ENCODE data around the gene KDM6B.
"Not testable (repeated sequence)": the region's sequence is repeated elsewhere in the genome, so short reads cannot be mapped to it uniquely, and the experiment has no call there.

KDM6B gene, protein sequence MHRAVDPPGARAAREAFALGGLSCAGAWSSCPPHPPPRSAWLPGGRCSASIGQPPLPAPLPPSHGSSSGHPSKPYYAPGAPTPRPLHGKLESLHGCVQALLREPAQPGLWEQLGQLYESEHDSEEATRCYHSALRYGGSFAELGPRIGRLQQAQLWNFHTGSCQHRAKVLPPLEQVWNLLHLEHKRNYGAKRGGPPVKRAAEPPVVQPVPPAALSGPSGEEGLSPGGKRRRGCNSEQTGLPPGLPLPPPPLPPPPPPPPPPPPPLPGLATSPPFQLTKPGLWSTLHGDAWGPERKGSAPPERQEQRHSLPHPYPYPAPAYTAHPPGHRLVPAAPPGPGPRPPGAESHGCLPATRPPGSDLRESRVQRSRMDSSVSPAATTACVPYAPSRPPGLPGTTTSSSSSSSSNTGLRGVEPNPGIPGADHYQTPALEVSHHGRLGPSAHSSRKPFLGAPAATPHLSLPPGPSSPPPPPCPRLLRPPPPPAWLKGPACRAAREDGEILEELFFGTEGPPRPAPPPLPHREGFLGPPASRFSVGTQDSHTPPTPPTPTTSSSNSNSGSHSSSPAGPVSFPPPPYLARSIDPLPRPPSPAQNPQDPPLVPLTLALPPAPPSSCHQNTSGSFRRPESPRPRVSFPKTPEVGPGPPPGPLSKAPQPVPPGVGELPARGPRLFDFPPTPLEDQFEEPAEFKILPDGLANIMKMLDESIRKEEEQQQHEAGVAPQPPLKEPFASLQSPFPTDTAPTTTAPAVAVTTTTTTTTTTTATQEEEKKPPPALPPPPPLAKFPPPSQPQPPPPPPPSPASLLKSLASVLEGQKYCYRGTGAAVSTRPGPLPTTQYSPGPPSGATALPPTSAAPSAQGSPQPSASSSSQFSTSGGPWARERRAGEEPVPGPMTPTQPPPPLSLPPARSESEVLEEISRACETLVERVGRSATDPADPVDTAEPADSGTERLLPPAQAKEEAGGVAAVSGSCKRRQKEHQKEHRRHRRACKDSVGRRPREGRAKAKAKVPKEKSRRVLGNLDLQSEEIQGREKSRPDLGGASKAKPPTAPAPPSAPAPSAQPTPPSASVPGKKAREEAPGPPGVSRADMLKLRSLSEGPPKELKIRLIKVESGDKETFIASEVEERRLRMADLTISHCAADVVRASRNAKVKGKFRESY (N-terminal part only)

DNA sequence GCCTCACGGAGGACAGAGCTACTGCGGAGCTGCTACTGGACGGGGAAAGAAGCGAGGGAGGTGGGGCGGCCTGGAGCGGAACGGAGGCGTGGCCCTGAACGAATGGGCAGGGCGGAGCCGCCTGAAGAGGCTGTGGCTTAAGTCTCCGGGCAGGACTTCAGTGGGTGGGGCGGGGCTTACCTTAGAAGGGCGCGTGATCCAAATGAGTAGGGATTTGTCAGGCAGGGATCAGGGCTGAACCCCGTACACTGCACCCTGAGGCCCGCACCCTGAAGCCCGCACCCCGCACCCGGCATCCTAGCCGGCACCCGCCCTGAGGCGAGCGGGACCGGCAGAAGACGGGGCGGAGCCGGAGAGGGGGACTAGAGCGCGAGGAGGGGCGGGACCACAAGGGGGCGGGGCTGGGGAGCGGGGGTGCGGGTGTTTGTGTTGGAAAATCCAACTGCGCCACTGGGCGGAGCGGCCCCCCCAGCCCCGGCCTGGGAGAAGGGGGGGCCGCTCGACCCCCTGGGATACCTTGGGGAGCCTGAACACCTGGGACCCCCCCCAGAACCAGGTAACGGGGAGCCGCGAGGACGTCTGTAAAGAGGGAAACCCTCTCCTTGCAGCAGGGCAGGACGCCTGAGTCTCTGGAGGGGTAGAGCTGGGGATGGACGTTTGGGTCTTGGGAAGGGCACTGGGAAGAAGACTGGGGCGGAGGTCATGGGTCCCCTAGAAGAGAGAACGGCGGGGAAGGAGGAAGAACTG, at the start of gene KDM6B:
Gene KDM6B (plus strand): TSS at position 423 of the 747 bp plus-strand sequence. CDS start 11,338 bp downstream, outside the sequence.
- in situ Hi-C loops (cut with HindIII; ENCODE audit: low pct_ligation_motif_present, low pct_unique_long_range_greater_than_20kb, low sequenced_read_pairs) = no loop called here
- peak; percentile 93 for DNase-seq

DNA sequence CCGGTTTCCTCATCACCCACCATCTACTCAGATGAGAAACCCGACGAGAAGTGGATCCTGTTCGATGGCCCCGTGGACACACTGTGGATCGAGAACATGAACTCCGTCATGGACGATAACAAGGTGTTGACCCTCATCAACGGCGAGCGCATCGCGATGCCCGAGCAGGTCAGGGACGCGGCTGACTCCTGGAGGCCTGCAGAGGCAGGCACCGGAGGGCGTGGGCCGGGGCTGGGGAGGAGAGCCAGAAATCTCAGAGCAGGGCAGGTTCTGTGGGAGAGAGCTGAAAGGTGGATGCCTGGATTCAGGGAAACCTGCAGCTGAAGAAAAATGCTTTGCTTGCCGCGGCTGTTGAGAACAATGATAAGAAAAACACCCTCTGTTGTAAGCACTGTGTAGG, 47.2 kb upstream of the KDM6B start:
- in situ Hi-C loops (cut with HindIII; ENCODE audit: low pct_ligation_motif_present, low pct_unique_long_range_greater_than_20kb, low sequenced_read_pairs) = no loop called here
- DNase-seq = no peak

- in situ Hi-C loops (cut with HindIII; ENCODE audit: low pct_ligation_motif_present, low pct_unique_long_range_greater_than_20kb, low sequenced_read_pairs) = no loop called here
- DNase-seq = no peak
These were observed 44.9 kb upstream of the KDM6B start for GRCh38 chr17:7789131-7789530.

DNA sequence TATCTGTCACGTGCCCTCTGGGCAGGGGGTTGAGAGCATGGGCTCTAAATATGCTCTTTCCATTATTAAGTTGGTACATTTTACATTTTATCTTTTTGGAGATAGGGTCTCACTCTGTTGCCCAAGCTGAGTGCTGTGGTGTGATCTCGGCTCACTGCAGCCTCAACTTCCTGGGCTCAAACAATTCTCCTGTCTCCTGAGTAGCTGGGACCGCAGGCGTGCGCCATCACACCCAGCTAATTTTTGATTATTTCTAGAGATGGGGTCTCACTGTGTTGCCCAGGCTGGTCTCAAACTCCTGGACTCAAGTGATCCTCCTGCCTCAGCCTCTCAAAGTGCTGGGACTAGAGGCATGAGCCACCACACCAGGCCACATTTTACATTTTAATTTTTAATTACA, 43.9 kb upstream of the KDM6B start:
- in situ Hi-C loops (cut with HindIII; ENCODE audit: low pct_ligation_motif_present, low pct_unique_long_range_greater_than_20kb, low sequenced_read_pairs) = no loop called here
- DNase-seq = no peak

GRCh38 chr17:7792611-7793010, 41.4 kb upstream of the KDM6B start:
- in situ Hi-C loops (cut with HindIII; ENCODE audit: low pct_ligation_motif_present, low pct_unique_long_range_greater_than_20kb, low sequenced_read_pairs) = no loop called here
- no peak for DNase-seq

GRCh38 chr17:7794075-7794663, 39.8 kb upstream of the KDM6B start:
- no peak for DNase-seq
- in situ Hi-C loops (cut with HindIII; ENCODE audit: low pct_ligation_motif_present, low pct_unique_long_range_greater_than_20kb, low sequenced_read_pairs) = no loop called here

GRCh38 chr17:7797976-7798375, 36.0 kb upstream of the KDM6B start:
- in situ Hi-C loops (cut with HindIII; ENCODE audit: low pct_ligation_motif_present, low pct_unique_long_range_greater_than_20kb, low sequenced_read_pairs) = no loop called here
- DNase-seq = no peak

- in situ Hi-C loops (cut with HindIII; ENCODE audit: low pct_ligation_motif_present, low pct_unique_long_range_greater_than_20kb, low sequenced_read_pairs) = no loop called here
- no peak for DNase-seq
These were observed 35.2 kb upstream of the KDM6B start for GRCh38 chr17:7798839-7799238.

DNA sequence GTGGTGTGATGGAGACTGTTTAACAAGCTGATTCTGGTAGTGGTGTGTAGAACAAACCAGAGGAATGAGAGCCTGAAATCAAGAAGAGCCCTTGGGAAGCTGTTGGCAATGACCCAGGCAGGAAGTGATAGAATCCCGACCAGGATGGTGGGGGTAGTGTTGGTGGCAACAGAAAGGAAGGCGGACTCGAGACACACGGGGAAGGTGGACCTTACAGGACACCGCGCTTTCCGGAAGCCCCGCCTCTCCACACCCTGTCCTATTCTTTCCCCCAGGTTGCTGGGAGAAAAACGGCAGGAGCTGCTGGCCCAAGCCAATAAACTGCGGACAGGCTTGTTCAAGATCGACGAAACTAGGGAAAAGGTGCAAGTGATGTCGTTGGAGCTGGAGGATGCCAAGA, 30.0 kb upstream of the KDM6B start:
- in situ Hi-C loops (cut with HindIII; ENCODE audit: low pct_ligation_motif_present, low pct_unique_long_range_greater_than_20kb, low sequenced_read_pairs) = no loop called here
- no peak for DNase-seq

DNA sequence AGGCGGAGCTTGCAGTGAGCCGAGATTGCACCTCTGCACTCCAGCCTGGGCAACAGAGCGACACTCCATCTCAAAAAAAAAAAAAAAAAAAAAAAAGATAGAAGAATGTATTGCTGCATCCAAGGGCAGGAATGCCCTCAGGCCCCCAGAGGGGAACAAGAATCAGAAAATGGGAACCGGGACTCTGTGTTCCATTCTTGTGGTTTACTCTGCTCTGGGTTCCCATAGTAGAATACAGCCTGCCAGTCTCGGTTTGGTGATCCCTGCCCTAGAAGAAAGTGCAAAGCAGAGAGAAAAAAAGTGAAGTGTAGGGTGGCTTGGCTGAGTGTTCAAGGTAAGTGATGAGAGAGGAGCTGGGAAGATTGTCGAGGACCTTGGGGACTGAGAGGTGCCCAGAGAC, 27.4 kb upstream of the KDM6B start:
- DNase-seq = no peak
- in situ Hi-C loops (cut with HindIII; ENCODE audit: low pct_ligation_motif_present, low pct_unique_long_range_greater_than_20kb, low sequenced_read_pairs) = no loop called here

GRCh38 chr17:7807206-7807605, 26.8 kb upstream of the KDM6B start:
- no peak for DNase-seq
- in situ Hi-C loops (cut with HindIII; ENCODE audit: low pct_ligation_motif_present, low pct_unique_long_range_greater_than_20kb, low sequenced_read_pairs) = no loop called here

GRCh38 chr17:7809086-7809790, 24.8 kb upstream of the KDM6B start:
- no peak for DNase-seq
- in situ Hi-C loops (cut with HindIII; ENCODE audit: low pct_ligation_motif_present, low pct_unique_long_range_greater_than_20kb, low sequenced_read_pairs) = no loop called here

- in situ Hi-C loops (cut with HindIII; ENCODE audit: low pct_ligation_motif_present, low pct_unique_long_range_greater_than_20kb, low sequenced_read_pairs); DNase-seq: not testable (repeated sequence)
These were observed 24.1 kb upstream of the KDM6B start for GRCh38 chr17:7809791-7810343.

- in situ Hi-C loops (cut with HindIII; ENCODE audit: low pct_ligation_motif_present, low pct_unique_long_range_greater_than_20kb, low sequenced_read_pairs) = no loop called here
- DNase-seq = no peak
These were observed 22.8 kb upstream of the KDM6B start for GRCh38 chr17:7811251-7811650.

- in situ Hi-C loops (cut with HindIII; ENCODE audit: low pct_ligation_motif_present, low pct_unique_long_range_greater_than_20kb, low sequenced_read_pairs) = no loop called here
- DNase-seq = no peak
These were observed 19.0 kb upstream of the KDM6B start for GRCh38 chr17:7814969-7815368.

- in situ Hi-C loops (cut with HindIII; ENCODE audit: low pct_ligation_motif_present, low pct_unique_long_range_greater_than_20kb, low sequenced_read_pairs) = no loop called here
- no peak for DNase-seq
These were observed 16.9 kb upstream of the KDM6B start for GRCh38 chr17:7816926-7817642.

- no peak for DNase-seq
- in situ Hi-C loops (cut with HindIII; ENCODE audit: low pct_ligation_motif_present, low pct_unique_long_range_greater_than_20kb, low sequenced_read_pairs) = no loop called here
These were observed 16.4 kb upstream of the KDM6B start for GRCh38 chr17:7817643-7817964.

Data from ACHN (cell line).